ENCODE measurements around the gene GNAL.

GNAL gene

DNA sequence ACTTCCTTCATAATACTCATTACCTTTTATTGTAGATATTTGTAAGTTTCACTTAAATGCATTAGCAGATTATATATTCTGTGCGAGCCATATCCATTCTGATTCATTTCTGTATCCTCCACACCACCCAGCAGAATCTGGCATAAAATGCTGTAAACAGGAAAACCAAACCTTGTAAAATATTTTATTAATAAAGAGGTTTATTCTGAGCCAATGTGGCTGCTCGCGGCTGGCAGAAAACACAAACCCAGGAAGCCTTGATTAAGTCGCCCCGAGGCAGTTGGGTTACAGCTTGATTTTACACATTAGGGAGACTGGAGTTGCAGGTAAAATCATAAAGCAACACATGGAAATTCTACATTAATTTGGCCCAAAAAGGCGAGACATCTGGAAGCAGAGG lies 40.5 kb downstream of the GNAL start:
- no peak for DNase-seq

DNA sequence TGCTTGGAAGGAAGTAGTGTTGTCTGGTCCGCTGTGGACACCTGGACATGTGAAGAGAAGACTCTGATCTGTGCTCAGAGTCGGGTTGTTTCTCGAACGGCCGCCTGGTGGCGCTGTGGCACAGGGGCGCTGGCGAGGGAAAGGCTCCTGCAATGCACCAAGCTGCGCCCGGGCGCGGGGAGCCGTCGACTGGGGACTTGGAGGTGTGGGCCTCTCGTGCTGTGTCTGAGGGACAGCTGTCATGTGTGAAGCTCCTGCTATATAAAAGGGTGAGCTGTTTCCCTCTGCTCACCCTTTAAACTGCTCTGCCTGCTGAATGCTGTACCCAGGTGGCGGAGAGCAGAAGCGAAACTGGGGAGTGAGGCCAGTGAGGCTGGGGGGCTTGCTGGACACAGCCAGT lies 44.0 kb downstream of the GNAL start:
- no peak for DNase-seq

DNA sequence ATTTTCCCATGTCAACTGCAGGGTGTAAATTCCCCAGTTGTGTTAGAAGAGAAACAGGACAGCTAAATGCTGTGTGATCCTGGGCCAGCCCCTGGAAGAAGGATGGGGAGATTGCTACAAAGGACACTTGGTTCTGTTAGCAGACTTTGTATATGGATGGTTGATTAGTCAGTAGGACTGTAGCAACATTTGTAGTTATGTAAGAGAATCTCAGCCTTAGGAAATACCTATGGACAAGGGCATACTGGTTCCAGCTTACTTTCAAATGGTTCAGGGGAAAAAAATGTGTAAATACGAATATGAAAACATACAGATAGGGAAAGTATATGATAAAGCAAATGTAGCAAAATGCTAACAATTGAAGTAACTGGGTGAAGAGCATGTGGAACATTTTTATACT lies 47.6 kb downstream of the GNAL start:
- DNase-seq = no peak

DNA sequence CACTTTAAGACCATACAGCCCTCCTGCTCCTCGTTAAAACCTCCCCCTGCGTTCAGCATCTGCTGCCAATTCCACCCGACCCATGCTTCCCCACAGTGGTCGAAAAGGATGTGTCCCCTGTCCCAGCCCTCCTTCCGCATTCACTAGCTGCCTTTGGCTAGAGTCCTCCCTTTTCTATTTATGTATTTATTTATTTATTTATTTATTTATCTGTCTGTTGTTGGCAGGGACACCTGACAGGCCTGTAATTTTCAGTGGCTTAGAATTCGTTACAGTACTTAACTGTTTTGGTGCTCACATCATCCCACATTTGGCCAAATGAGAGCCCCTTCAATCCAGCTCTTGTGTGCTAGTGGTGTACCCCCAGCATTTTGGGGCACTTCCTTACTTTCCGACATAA lies 50.8 kb downstream of the GNAL start:
- no peak for DNase-seq

DNA sequence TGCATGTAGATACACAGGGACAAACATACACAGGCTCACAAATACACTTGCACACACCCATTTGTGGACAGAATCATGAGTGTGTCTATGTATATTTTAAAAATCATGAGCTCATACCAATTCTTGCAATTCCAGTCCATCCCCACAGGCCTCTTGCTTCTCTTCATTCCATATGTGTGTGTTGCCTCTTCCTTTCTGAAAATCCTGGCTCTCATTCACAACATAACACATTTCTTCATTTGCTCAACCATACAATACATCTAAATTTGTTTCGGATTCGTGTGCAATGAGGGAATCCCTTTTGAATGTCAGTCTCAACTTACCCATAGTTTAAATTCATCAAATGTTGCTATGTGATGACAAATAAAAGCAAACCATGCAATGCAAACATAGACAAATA lies 51.4 kb downstream of the GNAL start:
- DNase-seq = no peak

DNA sequence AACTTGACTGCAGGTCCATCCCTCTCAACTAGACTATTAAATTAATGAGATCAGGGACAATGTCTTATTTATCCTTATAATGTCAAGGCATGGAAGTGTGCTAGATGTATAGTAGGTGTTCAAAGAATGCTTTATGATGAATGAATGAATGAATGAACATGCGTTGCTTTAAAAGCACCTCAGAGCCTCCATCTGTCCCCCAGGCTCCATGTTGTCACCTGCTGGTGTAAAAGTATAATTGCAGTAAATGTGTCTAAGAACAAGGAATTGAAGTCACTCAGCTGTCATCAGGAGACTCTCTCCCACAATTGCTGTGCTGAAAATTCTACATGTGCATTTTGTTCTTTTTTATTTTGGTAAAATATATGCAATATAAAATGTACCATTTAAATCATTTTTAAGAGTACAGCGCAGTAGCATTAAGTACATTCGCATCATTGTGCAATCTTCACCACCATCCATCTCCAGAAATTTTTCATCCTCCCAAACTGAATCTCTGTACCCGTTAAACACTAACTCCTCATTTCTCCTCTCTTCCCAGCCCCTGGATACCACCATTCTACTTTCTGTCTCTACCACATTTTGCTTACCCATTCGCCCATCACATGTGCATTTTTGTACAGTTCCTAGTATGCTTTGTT lies 52.6 kb downstream of the GNAL start:
- DNase-seq = no peak

DNA sequence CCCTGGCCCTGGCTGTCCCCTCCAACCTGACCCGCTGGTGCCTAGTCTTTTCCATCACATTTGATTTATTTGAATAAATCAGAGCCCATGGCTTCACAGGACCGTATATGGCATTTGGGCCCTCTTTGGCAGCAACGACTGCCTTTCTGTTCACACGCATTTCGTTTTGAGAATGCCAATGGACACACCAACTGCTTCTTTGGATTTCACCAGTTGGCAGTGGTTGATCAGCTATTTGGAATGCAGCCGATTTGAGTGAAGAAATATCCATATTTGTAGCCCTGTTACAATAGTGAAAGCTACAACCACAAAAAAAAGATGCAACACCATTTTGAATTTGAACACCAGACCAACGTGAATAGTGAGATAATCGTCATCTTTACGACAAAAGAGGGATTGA lies 56.5 kb downstream of the GNAL start:
- no peak for DNase-seq

DNA sequence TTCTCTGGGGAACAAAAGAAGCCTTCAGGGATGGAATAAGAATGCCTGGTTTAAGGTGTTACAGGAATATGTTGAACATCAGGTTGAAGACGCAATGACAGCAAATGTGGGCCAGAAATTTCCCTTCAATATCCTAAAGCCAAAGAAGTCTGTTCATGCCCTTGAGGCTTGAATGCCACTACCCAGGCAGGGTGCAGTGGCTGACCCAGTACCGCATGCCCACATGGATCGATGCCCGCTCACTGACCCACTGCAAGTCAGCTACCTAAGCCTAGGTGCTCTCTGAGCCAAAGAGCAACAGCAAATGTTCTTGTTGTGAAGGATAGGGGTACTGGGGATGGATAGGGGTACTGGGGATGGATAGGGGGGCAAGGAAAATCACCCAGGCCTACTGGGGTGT lies 58.2 kb downstream of the GNAL start:
- DNase-seq = no peak

DNA sequence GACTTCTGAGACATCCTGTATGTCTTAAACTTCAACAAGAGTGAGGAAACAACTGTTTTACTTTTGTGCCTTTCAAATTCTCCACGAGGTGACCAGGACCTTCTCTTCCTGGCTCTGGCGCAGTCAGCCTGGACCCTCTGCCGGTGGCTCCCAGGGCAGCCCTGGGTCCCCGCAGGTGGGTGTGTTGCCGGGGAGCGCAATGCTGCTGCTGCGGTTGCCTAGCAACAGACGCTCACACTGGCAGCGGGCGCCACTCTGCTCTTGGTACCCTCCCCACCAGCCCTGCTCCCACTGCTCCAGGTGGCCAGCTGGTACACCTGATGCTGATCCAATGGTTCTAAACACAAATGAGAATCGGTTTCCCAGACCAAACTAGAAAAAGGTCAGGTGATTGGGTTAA lies 58.7 kb downstream of the GNAL start:
- DNase-seq = no peak

DNA sequence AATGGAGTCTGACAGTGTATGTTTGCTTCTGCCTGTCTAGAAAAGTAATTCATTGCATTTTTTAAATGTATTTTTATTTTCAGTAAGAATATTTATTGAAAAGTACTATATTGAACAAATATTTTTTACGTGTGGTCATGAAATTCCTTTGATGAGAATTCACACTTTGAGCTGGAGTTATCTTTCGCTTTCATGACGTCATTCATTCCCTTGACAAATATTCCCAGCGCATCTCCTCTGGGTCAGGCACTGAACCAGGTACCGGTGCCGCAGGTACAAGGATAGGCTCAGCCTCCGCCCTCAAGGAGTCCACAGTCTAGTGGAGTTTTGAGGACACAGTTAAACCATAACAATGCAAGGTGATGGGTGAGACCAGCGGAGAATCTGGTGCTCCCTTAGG lies 60.2 kb downstream of the GNAL start:
- DNase-seq = no peak

DNA sequence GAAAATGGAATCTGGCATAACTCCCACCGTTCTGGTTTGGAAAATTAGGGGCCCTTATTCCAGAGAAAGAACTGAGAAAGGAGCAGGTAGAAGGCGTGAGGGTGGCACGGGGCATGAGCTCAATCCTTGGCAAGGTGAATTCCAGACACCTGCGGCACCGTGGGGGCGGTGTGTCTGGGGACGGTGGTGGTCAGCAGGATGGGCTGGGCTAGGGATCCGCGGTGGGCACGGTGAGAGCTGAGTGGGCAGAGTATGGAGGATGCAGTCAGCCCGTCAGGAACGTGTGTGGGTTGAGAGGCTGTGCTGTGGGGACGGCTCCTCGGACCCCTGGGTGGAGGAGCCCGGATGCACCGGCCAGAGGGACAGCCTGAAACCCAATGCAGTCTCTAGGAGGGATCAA lies 61.1 kb downstream of the GNAL start:
- DNase-seq = no peak

DNA sequence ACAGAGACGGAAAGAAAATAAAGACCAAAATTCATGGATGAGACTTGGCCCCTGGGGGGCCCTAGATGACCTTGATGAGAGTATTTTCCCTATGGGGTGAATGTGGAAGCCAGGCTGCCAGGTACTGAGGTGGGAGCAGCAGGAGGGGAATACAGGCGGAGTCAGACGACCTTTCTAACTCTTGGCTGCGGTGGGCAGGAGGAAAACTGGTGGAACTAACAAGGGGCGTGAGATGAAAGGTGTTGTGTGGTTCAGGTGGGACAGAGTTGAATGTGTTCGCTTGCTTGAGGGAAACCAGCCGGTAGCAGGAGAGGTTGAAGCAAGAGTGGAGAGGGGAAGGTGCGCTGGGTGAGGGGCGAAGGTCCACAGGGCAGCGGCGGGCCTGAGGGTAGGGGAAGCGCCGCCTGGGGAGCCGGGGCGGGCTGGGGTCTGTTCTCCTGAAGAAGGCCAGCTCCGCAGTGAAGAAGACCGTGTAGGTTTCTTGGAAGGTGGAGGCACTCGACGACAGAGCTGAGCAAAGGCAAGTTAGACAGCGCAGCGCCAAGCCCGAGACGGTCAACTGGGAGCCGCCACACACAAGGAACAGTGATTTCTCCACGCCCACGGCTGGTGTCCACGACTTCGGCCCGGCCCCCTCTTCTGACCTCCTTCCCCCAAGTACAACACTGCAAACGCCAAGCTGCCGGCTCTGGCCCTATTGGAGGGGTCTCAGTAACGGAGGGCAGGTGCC lies 61.7 kb downstream of the GNAL start:
- DNase-seq = no peak

DNA sequence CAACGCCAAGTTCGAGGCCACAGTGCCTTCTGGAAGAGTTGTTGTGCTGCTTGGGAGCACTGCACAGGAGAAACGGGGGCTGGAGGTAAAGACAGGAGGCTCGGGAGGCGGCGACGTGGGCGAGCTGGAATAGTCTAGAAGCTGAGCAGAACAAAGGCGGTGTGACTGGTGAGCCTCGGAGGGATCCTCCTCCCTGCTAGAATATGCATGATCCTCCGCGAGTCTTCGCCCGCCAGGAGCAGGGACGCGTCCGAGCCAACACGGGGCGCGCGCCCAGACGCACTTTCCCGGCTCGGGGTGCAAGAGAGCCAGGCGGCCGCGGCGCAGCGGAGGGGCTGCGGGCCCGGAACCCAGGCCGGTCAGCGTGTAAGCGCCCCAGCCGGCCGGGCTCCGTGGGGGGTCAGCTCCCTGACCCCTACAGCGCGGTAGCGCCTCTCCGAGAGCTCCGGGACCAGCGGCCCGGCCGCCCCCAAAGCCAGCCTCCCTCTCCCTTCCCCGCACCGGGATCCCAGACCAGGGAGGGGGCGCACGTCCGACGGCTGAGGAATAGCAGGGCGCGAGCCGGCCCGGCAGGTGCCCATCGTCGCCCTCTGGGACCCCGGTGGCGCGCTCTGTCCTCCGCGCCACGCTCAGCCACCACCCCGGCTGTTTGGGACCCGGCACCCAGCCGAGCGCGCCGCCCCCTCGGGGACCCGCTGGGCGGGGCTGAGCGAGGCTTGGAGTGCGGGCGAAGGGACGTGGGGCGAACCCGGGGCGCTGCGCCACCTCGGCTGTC lies 62.5 kb downstream of the GNAL start:
- DNase-seq = no peak

DNA sequence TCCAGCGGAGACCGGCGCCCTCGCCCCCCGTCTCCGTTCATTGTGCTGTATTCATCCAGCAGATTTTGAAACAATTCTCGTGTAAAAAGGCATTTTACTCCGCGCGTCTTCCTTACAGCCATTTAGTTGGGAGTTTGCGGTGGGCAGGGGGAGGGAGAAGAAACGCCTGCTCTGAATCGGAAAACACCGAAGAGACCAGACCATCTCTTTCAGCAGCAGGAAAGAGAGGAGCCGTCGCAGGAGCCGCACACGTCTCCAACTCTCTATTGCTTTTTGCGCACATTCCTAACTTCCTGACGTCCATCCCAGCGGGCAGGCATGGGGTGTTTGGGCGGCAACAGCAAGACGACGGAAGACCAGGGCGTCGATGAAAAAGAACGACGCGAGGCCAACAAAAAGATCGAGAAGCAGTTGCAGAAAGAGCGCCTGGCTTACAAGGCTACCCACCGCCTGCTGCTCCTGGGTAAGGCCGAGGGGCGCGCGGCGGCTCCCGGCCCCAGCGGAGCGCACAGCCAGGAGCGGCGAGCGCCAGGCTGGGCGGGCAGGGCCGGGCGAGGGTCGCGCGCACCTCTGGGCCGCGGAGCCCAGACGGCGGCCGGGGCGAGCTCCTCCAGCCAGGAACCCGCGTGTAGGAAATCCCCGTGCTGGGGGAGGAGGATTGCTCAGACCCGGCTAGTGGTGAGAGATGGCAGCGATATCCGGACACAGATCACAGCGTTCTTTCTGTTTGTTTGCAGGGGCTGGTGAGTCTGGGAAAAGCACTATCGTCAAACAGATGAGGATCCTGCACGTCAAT lies 63.2 kb downstream of the GNAL start:
- no peak for DNase-seq

DNA sequence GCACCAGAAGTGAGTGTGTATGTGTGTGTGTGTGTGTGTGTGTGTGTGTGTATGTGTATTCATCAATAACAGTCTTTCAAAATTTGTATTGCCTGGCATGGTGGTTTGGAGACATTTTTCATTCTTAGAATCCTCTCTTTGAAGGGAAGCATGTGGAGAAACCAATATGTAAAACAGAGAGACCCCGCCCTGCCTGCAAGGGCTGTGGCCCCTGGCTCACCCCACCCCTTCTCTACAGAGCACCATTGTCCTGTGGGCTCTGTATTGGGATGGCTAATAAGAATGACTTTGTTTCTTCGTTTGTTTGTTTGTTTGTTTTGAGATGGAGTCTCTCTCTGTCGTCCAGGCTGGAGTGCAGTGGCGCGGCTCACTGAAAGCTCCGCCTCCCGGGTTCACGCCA lies 65.9 kb downstream of the GNAL start:
- DNase-seq = no peak

DNA sequence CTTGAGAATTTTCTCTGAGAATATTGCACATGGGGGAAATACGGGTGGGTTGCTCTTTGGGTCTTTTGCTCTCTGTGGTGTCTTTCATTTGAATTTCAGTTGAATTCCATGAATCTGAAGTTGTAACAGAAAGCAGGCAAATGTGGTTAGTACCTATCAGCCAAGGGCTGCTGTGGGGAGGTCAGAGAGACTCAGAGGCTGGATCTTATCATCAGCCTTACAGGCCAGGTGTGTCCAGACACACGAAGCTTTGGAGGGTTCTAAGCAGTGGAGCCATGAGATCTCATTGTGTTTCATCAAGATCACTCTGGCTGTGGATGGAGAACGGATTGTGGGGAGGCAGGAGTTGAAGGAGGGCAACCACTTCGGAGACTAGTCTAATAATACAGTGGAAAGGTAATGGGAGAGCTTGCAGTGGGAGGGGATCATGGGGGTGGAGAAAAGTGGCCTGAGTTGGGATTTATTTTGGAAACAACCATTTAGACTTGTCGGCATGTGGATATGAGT lies 68.1 kb downstream of the GNAL start:
- no peak for DNase-seq

DNA sequence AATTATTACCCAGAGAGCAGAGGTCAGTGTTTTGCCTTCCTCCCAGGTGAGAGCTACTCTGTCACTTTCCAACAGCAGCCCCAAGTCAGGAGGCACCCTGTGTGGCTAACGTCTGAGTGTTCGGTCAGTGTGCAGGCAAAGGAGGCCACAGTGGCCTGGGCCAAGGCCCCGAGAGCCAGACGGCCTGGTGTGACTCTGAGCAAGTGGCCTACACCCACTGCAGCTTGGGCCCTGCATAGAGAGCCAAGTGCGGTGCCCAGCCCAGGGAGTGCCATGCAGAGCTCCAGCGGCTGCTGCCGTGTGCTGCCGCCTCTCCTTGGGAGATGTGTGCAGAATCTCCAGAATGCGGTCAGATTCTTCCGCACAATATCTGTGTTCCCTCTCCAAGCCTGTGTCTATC lies 70.4 kb downstream of the GNAL start:
- DNase-seq = no peak

DNA sequence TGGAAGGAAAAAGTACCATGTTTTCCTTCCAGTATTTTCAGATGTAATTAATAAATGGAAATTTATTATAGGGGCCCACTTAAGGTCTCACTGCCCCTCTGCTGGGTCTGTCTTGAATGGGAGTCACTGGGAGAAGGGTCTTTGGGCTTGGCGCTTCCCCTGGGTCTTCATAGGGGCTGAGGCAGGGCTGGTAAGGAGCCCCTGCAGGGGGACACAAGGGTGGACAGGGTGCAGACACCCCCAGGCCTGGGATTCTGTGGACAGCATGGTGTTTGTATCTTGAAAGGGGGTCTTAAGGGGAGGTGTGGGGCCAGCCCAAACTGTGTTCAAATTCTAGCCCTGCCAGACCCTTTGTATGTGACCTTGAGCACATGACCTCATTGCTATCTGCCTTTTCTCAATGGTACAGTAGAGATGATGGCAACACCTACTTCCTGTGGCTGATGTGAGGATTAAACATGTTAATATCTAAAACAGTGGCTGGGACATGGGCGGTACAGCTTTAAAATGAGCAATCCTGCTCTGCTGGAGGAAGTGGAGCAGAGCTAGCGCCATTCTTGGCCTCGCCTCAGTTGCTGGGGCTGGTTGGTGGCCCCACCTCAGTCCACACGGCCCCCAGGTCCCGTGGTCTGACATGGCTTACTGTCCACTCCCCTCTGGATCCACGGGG lies 71.6 kb downstream of the GNAL start:
- no peak for DNase-seq

DNA sequence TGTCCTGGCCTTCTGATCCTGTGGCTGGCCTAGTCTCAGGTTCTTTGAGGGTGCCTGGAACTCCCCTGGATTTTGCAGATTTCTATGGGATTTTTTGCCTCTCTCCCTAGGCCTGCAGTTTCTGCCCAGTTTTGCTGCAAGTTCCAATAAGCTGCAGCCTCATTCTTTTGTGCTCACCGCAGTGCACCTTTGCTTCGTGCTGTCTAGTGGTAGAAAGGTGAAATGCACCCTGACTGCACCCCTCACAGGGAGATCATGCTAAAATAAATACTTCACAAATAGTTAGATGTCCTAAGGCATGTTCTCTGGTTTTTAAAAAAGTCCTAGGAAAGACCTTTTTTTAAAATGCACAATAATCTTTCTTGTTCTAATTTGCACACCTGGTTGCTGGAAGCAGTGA lies 72.5 kb downstream of the GNAL start:
- no peak for DNase-seq

DNA sequence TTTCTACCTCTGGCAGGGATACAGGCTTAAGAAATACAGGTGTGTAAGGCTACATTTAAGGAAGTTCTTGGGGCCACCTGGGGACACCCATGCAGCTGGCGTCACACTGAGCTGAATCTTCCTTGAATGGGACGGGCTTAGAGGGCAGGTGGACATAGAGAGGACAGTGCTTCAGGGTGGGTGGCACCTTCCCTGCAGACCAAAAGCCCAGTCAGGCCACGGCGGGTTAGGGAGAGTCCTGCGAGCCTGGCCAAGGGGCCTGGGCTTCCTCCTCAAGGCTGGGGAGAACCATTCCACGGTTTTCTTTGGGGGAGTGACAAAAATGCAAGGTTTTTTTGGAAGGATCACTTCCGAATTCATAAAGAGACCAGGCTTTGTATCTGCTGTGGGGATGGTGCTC lies 73.4 kb downstream of the GNAL start:
- no peak for DNase-seq

DNA sequence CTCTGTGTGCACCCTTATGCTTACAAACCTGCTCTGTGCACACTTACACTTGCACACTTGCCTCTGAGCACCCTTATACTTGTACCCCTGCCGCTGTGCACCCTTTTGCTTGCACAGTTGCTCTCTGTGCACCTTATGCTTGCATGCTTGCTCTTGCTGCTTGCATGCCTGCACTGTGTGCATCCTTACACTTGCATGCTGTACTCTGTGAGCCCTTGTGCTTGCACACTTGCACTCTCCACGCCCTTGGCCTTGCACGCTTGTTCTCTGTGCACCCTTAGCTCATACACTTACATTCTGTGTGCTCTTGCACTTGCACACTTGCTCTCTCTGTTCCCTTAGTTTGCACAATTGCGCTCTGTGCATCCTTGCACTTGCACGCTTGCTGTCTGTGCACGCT lies 78.3 kb downstream of the GNAL start:
- no peak for DNase-seq

DNA sequence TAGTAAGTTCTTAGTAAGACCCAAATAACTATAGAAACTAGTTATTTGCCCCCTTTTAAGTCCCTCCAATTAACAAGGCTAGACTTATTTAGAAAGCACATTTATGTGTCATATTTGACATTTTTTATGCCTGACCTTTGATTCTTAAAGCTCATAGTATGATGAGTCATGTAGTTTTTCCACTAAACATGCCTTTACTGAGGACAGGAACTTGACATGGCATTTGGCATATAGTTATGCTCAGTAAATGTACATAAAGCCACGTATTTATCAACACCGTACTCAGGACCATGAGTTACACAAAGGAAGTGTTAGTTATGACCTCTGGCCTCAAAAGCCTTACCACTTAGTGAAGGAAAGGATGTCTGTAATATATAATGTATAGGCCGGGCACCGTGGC lies 78.9 kb downstream of the GNAL start:
- DNase-seq = no peak
